Measurements from ENCODE around the gene C1QTNF12. TPM values are rescaled to one million over a fixed set of nuclear protein-coding genes. Genes with fewer than 3 reads are reported as not detected.
A peak's percentile ranks its signal among the peaks of the same experiment; 100 is the strongest.

The C1QTNF12 gene
- total RNA-seq, 1 experiment from 2014 or later = 4.4 TPM

DNA sequence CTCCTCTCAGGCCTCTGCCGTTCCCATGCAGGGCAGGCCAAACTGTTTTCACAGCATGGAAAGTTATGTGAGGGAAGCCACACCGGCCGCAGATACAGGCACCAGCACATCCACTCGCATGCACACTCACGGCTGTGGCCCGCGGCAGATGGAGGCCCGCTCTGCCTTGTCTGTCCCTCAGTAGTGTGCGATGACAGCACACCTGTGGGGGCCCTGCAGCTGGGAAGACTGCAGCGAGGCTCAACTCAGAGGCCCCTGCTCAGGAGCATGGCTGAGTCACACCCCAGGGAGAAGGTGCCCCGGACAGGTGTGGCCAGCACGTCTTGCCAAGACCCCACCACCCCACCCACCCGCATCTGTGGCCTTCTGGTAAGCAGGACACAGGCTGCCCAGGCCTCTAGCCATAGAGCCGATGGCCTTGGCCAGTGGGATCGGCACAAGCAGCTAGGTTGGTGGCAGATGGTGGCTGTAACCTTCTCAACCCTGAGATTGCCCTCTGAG lies 28.5 kb upstream of the C1QTNF12 start:
- intact Hi-C loops (cut with micrococcal nuclease; ENCODE audit: unreplicated experiment) = no loop called here
- CTCF ChIA-PET = interaction anchor here (0.6 kb wide), 1 partner anchor 14 kb away, joined by 6 read pairs; no protein-coding TSS in a partner anchor
- no peak for TF ChIP-seq EZH2 (IDR thresholded peaks at IDR 0.05; ENCODE audit: borderline replicate concordance, low read depth, low read length, poor library complexity, severe bottlenecking)
- BruUV-seq (replicated peaks) = no TSS peak
- no peak for DNase-seq (ENCODE audit: low spot score)
- peaks cover 9% of the 10 kb centered on the region for H3K36me3 ChIP-seq (ENCODE audit: insufficient read depth, low read length, poor library complexity, severe bottlenecking)
- peaks cover 8% of the 10 kb centered on the region for H3K4me1 ChIP-seq (ENCODE audit: insufficient read depth, low read length, poor library complexity, severe bottlenecking)
- no peaks in the 10 kb centered on the region for H3K9me3 ChIP-seq (ENCODE audit: low read depth, low read length, poor library complexity, severe bottlenecking)
- H3K4me3 ChIP-seq (ENCODE audit: low read depth, low read length, poor library complexity, severe bottlenecking) = peak overlapping the region; percentile 86
- POLR2A ChIA-PET (ENCODE audit: low non-redundant PET) = no interaction called here
- no peak overlapping the region for H3K27ac ChIP-seq (ENCODE audit: low read depth, low read length, poor library complexity, severe bottlenecking)
- no peaks in the 10 kb centered on the region for H3K27me3 ChIP-seq (replicated peaks; ENCODE audit: insufficient read depth, low read depth, low read length, poor library complexity)

DNA sequence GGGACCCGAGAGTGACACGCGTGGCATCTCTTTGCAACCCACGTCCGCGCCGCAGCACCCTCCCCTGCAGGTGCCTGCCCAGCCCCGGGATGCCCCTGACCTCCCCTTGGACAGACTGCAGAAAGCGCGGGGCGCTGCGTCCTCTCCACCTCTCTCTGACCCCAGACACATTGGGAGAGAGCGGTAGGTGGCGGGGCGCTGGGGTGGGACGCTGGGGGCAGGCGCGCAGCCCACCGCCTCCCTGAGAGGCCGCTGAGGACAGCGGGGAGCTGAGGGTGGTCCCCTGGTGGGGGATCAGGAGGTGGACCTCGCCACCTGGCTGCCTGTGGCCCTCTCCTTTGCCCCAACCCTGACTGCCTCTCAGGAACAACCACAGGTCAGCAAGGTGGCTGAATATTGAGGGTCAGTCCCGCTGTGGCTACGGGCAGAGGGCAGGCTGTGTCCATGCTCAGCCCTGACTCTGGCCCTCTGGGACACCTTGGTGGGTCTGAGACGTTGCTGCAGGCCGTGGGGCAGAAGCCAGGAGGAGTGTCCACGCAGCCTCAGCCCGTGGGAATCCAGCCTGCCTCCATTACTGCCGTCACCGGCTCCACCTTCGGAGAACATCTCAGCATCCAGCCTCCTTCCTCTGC lies 27.9 kb upstream of the C1QTNF12 start:
- Histone ChIP-seq H3K9me3 (ENCODE audit: low read depth, low read length, poor library complexity, severe bottlenecking) (no peaks in the 10 kb centered on the region), H3K4me3 (ENCODE audit: low read depth, low read length, poor library complexity, severe bottlenecking) (peak overlapping the region; percentile 86), H3K36me3 (ENCODE audit: insufficient read depth, low read length, poor library complexity, severe bottlenecking) (peaks cover 9% of the 10 kb centered on the region), H3K4me1 (ENCODE audit: insufficient read depth, low read length, poor library complexity, severe bottlenecking) (peaks cover 8% of the 10 kb centered on the region), H3K27me3 (replicated peaks; ENCODE audit: insufficient read depth, low read depth, low read length, poor library complexity) (no peaks in the 10 kb centered on the region), H3K27ac (ENCODE audit: low read depth, low read length, poor library complexity, severe bottlenecking) (peak overlapping the region; percentile 82)
- BruUV-seq (replicated peaks) = TSS peak; percentile 21
- no peak for DNase-seq (ENCODE audit: low spot score)
- intact Hi-C loops (cut with micrococcal nuclease; ENCODE audit: unreplicated experiment) = no loop called here
- CTCF ChIA-PET = no interaction called here
- no peak for TF ChIP-seq EZH2 (IDR thresholded peaks at IDR 0.05; ENCODE audit: borderline replicate concordance, low read depth, low read length, poor library complexity, severe bottlenecking)
- TF ChIP-seq, protein P1, sequence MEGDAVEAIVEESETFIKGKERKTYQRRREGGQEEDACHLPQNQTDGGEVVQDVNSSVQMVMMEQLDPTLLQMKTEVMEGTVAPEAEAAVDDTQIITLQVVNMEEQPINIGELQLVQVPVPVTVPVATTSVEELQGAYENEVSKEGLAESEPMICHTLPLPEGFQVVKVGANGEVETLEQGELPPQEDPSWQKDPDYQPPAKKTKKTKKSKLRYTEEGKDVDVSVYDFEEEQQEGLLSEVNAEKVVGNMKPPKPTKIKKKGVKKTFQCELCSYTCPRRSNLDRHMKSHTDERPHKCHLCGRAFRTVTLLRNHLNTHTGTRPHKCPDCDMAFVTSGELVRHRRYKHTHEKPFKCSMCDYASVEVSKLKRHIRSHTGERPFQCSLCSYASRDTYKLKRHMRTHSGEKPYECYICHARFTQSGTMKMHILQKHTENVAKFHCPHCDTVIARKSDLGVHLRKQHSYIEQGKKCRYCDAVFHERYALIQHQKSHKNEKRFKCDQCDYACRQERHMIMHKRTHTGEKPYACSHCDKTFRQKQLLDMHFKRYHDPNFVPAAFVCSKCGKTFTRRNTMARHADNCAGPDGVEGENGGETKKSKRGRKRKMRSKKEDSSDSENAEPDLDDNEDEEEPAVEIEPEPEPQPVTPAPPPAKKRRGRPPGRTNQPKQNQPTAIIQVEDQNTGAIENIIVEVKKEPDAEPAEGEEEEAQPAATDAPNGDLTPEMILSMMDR (conservative IDR thresholded peaks at IDR 0.05; ENCODE audit: low read depth, low read length) = no peak
- POLR2A ChIA-PET (ENCODE audit: low non-redundant PET) = no interaction called here

DNA sequence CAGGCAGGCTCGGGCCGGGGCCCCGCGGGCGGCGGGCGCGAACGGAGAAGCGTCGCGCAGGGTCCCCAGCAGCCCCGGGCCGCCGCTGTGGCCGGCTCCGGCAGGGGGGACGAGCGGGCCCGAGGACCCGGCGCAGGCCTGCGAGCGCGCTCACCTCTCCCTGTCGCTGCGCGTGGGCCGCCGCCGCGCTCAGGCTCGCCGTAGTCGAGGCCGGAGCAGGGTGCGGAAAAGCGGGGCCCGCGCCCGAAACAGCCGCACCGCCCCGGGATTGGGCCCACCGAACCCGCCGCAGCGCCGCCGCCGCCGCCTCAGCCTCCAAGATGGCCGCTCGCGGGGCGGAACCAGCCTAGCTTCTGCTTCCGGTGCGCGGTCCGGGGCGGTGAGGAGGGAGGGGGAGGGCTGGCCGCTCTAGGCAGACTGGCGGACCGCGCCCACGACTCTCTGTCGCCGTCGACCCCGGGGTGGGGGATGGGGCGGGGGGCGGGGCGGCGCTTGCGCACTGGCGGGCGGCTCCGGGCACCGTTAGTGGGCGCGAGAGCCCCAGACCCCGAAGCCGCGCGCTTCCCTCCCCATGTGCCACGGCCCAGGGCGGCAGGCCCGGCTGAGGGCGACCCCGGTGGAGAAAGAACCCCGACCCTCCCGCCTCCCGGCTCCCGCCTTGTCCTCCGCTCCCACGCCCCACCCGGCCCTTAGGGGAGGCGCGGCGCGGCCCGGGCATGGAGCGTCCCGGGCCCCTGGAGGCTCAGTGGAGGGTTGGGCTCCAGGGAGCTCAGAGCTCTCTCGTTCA lies 27.2 kb upstream of the C1QTNF12 start, which contains the start of gene UBE2J2:
Gene UBE2J2, minus strand, starts transcription at position 343 of the 787 bp plus-strand sequence. CDS start 5,862 bp downstream, outside the sequence.
- TF ChIP-seq EZH2 (IDR thresholded peaks at IDR 0.05; ENCODE audit: borderline replicate concordance, low read depth, low read length, poor library complexity, severe bottlenecking) = no peak
- TF ChIP-seq, protein P1 (conservative IDR thresholded peaks at IDR 0.05; ENCODE audit: low read depth, low read length) = no peak
- Histone ChIP-seq H3K27me3 (replicated peaks; ENCODE audit: insufficient read depth, low read depth, low read length, poor library complexity) (no peaks in the 10 kb centered on the region), H3K9me3 (ENCODE audit: low read depth, low read length, poor library complexity, severe bottlenecking) (no peaks in the 10 kb centered on the region), H3K4me3 (ENCODE audit: low read depth, low read length, poor library complexity, severe bottlenecking) (peak within 1 kb of the TSS; percentile 86), H3K27ac (ENCODE audit: low read depth, low read length, poor library complexity, severe bottlenecking) (peak within 1 kb of the TSS; percentile 93), H3K4me1 (ENCODE audit: insufficient read depth, low read length, poor library complexity, severe bottlenecking) (peaks cover 8% of the 10 kb centered on the region), H3K36me3 (ENCODE audit: insufficient read depth, low read length, poor library complexity, severe bottlenecking) (peaks cover 9% of the 10 kb centered on the region)
- peak; percentile 94 for DNase-seq (ENCODE audit: low spot score)
- ChIA-PET CTCF (no interaction called here), POLR2A (ENCODE audit: low non-redundant PET) (no interaction called here)
- intact Hi-C loops (cut with micrococcal nuclease; ENCODE audit: unreplicated experiment) = no loop called here
- BruUV-seq (replicated peaks) = no TSS peak

Measured in A673 (cell line).